ENCODE results near the gene CASP1. TPM values are rescaled to one million over a fixed set of nuclear protein-coding genes. Genes with fewer than 3 reads are reported as not detected.
"Not testable (repeated sequence)": the region's sequence is repeated elsewhere in the genome, so short reads cannot be mapped to it uniquely, and the experiment has no call there.

CASP1 gene
- polyA plus RNA-seq, 4 donors, result 4.4 to 9.6 (median 6.9) TPM

GRCh38 chr11:105046898-105047579 is 12.1 kb upstream of the CASP1 start:
- no peak for DNase-seq (ENCODE audit: low read depth in 4 of 4, low spot score in 3 of 4)

GRCh38 chr11:105045676-105046296 is 10.8 kb upstream of the CASP1 start:
- DNase-seq (ENCODE audit: low read depth in 4 of 4, low spot score in 3 of 4), result no peak

GRCh38 chr11:105044557-105045524 is 9.9 kb upstream of the CASP1 start, which contains the start of gene CARD16:
Gene CARD16 (minus strand): TSS chr11:105045335. CDS start chr11:105045297, 38 bp downstream.
- DNase-seq (ENCODE audit: low read depth in 4 of 4, low spot score in 3 of 4), result not testable (repeated sequence)

GRCh38 chr11:105042178-105042577 is 7.2 kb upstream of the CASP1 start:
- DNase-seq (ENCODE audit: low read depth in 4 of 4, low spot score in 3 of 4), result no peak

- DNase-seq (ENCODE audit: low read depth in 4 of 4, low spot score in 3 of 4), result no peak
Measured at GRCh38 chr11:105040703-105041102, 5.8 kb upstream of the CASP1 start.

- DNase-seq (ENCODE audit: low read depth in 4 of 4, low spot score in 3 of 4), result not testable (repeated sequence)
Measured at GRCh38 chr11:105034388-105034787, 556 bp downstream of the CASP1 start.

GRCh38 chr11:105033781-105034180 is 1.2 kb downstream of the CASP1 start:
- no peak for DNase-seq (ENCODE audit: low read depth in 4 of 4, low spot score in 3 of 4)

- DNase-seq (ENCODE audit: low read depth in 4 of 4, low spot score in 3 of 4), result no peak
Measured at GRCh38 chr11:105033343-105033742, 1.6 kb downstream of the CASP1 start.

GRCh38 chr11:105032495-105032894 is 2.4 kb downstream of the CASP1 start:
- no peak for DNase-seq (ENCODE audit: low read depth in 4 of 4, low spot score in 3 of 4)

GRCh38 chr11:105027678-105028077 is 7.3 kb downstream of the CASP1 start:
- DNase-seq (ENCODE audit: low read depth in 4 of 4, low spot score in 3 of 4), result no peak

- no peak for DNase-seq (ENCODE audit: low read depth in 4 of 4, low spot score in 3 of 4)
Measured at GRCh38 chr11:105024394-105024793, 10.6 kb downstream of the CASP1 start.

GRCh38 chr11:105023003-105023402 is 11.9 kb downstream of the CASP1 start, which contains the start of gene CASP5:
Gene CASP5 (minus strand): TSS chr11:105023168. CDS start chr11:105023136, 32 bp downstream.
- DNase-seq (ENCODE audit: low read depth in 4 of 4, low spot score in 3 of 4), result no peak

- no peak for DNase-seq (ENCODE audit: low read depth in 4 of 4, low spot score in 3 of 4)
Measured at GRCh38 chr11:105022527-105022926, 12.4 kb downstream of the CASP1 start.

GRCh38 chr11:105007463-105007862 is 27.5 kb downstream of the CASP1 start:
- no peak for DNase-seq (ENCODE audit: low read depth in 4 of 4, low spot score in 3 of 4)

- no peak for DNase-seq (ENCODE audit: low read depth in 4 of 4, low spot score in 3 of 4)
Measured at GRCh38 chr11:105005451-105005845, 29.5 kb downstream of the CASP1 start.

- DNase-seq (ENCODE audit: low read depth in 4 of 4, low spot score in 3 of 4), result no peak
Measured at GRCh38 chr11:105004021-105004420, 30.9 kb downstream of the CASP1 start.

- no peak for DNase-seq (ENCODE audit: low read depth in 4 of 4, low spot score in 3 of 4)
Measured at GRCh38 chr11:105003151-105003550, 31.8 kb downstream of the CASP1 start.

GRCh38 chr11:105000797-105001196 is 34.1 kb downstream of the CASP1 start:
- no peak for DNase-seq (ENCODE audit: low read depth in 4 of 4, low spot score in 3 of 4)

GRCh38 chr11:105000167-105000566 is 34.8 kb downstream of the CASP1 start:
- DNase-seq (ENCODE audit: low read depth in 4 of 4, low spot score in 3 of 4), result no peak

GRCh38 chr11:104999721-105000120 is 35.2 kb downstream of the CASP1 start:
- no peak for DNase-seq (ENCODE audit: low read depth in 4 of 4, low spot score in 3 of 4)

- DNase-seq (ENCODE audit: low read depth in 4 of 4, low spot score in 3 of 4), result no peak
Measured at GRCh38 chr11:104997288-104997687, 37.7 kb downstream of the CASP1 start.

Measured in left renal pelvis (tissue), 4 donors.